K562 (cell line): Measurements from ENCODE around the gene SECISBP2. TPM values are rescaled to one million over a fixed set of nuclear protein-coding genes. Genes with fewer than 3 reads are reported as not detected.

Experiments
- ATAC-seq: fragments of 200-7000 bp; cut with Tn5 transposase; 3 replicates; pipeline ENCODE4 v1.9.1; 2020; ENCODE audit warnings: moderate library complexity
- BruUV-seq: library from RNA; stranded (reverse); fragments of 400-500 nt; replicated peaks from 2 replicates; lab custom pipeline; 2021; lab: Mats Ljungman, UMichigan
- CTCF ChIA-PET: fragments of 300-600 bp; formaldehyde crosslinking; extraction: SDS; loops from one replicate; lab custom pipeline; 2021; ENCODE audit warnings: low intra/inter-chr PET ratio; lab: Yijun Ruan, JAX
- POLR2A ChIA-PET: fragments of 300-600, 350-650 bp; sonication (Branson Sonifier 250); formaldehyde crosslinking; extraction: SDS; loops from one replicate; lab custom pipeline; 2021; ENCODE audit warnings: antibody characterized with exemption, inconsistent platforms; lab: Yijun Ruan, JAX
- DNase-seq, 4 experiments: peaks; one replicate each; pipeline versions ENCODE4 v3.0.0 to v3.0.0-alpha.2; 2011 to 2018; ENCODE audit warnings: low spot score in 3 of 4, mixed read lengths in 3 of 4; ENCODE audit errors: extremely low read depth in 1 of 4
- FAIRE-seq: peaks from 2 replicates; lab custom pipeline; 2011; peaks lifted over from hg19 to GRCh38; lab: Jason Lieb, UNC
- H2AFZ ChIP-seq: 2 replicates; pipeline ENCODE4 v1.6.0; 2011; ENCODE audit warnings: low read depth, low read length, control low read depth, inconsistent platforms
- H3K27ac ChIP-seq: fragments of 200-600 bp; 3 replicates; pipeline ENCODE4 v1.8.0; 2011; ENCODE audit warnings: low read depth, mild to moderate bottlenecking, control low read depth, inconsistent platforms, low read length, moderate library complexity, mixed read lengths; ENCODE audit errors: extremely low read depth
- H3K27me3 ChIP-seq, 2 experiments: fragments of 300-600 bp in 1 of 2; 2 replicates in 1 of 2; 3 replicates in 1 of 2; pipeline versions ENCODE4 v1.6.0 to v1.8.0; 2011; ENCODE audit warnings: inconsistent platforms in 2 of 2, low read length in 2 of 2, mild to moderate bottlenecking in 1 of 2, mixed read lengths in 1 of 2, moderate library complexity in 1 of 2; ENCODE audit not compliant: control insufficient read depth in 2 of 2, insufficient read depth in 2 of 2
- H3K36me3 ChIP-seq: fragments of 300-600 bp; 3 replicates; pipeline ENCODE4 v1.8.0; 2011; ENCODE audit warnings: mild to moderate bottlenecking, low read length, inconsistent platforms; ENCODE audit not compliant: control insufficient read depth, insufficient read depth
- H3K4me1 ChIP-seq, 2 experiments: fragments of 200-600 bp in 1 of 2; replicated peaks in 1 of 2; 2 replicates in 1 of 2; 3 replicates in 1 of 2; pipeline versions ENCODE4 v1.5.1 to v1.8.0; 2011; ENCODE audit warnings: inconsistent platforms in 2 of 2, low read length in 2 of 2, mild to moderate bottlenecking in 1 of 2, mixed read lengths in 1 of 2, moderate library complexity in 1 of 2; ENCODE audit not compliant: control insufficient read depth in 2 of 2, insufficient read depth in 2 of 2
- H3K4me2 ChIP-seq: 2 replicates; pipeline ENCODE4 v1.6.1; 2011; ENCODE audit warnings: low read length, control low read depth, inconsistent platforms, mixed read lengths; ENCODE audit not compliant: insufficient read depth
- H3K4me3 ChIP-seq: fragments of 200-600 bp; sonication (generic), shearing (Covaris generic); 2 replicates; pipeline ENCODE4 v1.5.1; 2016; ENCODE audit warnings: control low read depth, inconsistent platforms
- H3K79me2 ChIP-seq: fragments of 200-600 bp; 3 replicates; pipeline ENCODE4 v1.8.0; 2011; ENCODE audit warnings: low read length, inconsistent platforms; ENCODE audit not compliant: control insufficient read depth, insufficient read depth
- H3K9ac ChIP-seq, 2 experiments: 2 replicates each; pipeline versions ENCODE4 v1.6.0 to v1.6.1; 2011; ENCODE audit warnings: low read depth in 2 of 2, low read length in 2 of 2, control low read depth in 1 of 2, inconsistent platforms in 1 of 2, mild to moderate bottlenecking in 1 of 2, mixed read lengths in 1 of 2; ENCODE audit not compliant: insufficient read depth in 1 of 2
- H3K9me1 ChIP-seq: one replicate; pipeline ENCODE4 v1.6.0; 2011; ENCODE audit warnings: inconsistent platforms, mild to moderate bottlenecking, low read length, moderate library complexity; ENCODE audit not compliant: control insufficient read depth, insufficient read depth
- H3K9me3 ChIP-seq: replicated peaks from 2 replicates; pipeline ENCODE4 v1.5.1; 2011; ENCODE audit warnings: low read depth, low read length, inconsistent platforms; ENCODE audit not compliant: control insufficient read depth, insufficient read depth
- H4K20me1 ChIP-seq: replicated peaks from 2 replicates; pipeline ENCODE4 v1.6.1; 2011; ENCODE audit warnings: low read length, inconsistent platforms, mixed read lengths; ENCODE audit not compliant: control insufficient read depth, insufficient read depth
- FOXK1 ChIP-seq: sonication (generic); formaldehyde crosslinking; IDR thresholded peaks from 2 replicates; pipeline ENCODE4 v1.8.0; 2022; ENCODE audit warnings: missing genetic modification reagents, mild to moderate bottlenecking, borderline replicate concordance
- HNRNPK ChIP-seq: fragments of 200-400 bp; formaldehyde crosslinking; IDR thresholded peaks from one replicate; pipeline ENCODE4 v1.6.1; 2018; ENCODE audit warnings: mild to moderate bottlenecking, low read depth, low read length; ENCODE audit not compliant: poor library complexity, severe bottlenecking
- PHTF2 ChIP-seq: fragments of 250-450 bp; sonication (Bioruptor Pico); IDR thresholded peaks from 2 replicates; pipeline ENCODE4 v1.5.0; 2021; ENCODE audit warnings: mild to moderate bottlenecking
- RBFOX2 ChIP-seq: fragments of 200-400 bp; formaldehyde crosslinking; IDR thresholded peaks from 2 replicates; pipeline ENCODE4 v1.6.1; 2017; ENCODE audit warnings: low read depth, mild to moderate bottlenecking, low read length, moderate library complexity
- RCOR1 ChIP-seq, 2 experiments: IDR thresholded peaks; 2 replicates each; pipeline ENCODE4 v1.6.1; 2012; ENCODE audit warnings: low read depth in 2 of 2, low read length in 2 of 2, borderline replicate concordance in 1 of 2, improper control_type of control experiment in 1 of 2
- XRCC4 ChIP-seq: IDR thresholded peaks from one replicate; pipeline ENCODE4 v1.6.1; 2011; ENCODE audit not compliant: insufficient read depth, insufficient read length; ENCODE audit errors: extremely low read depth
- ZNF140 ChIP-seq: fragments of 250-450 bp; sonication (Bioruptor Pico); IDR thresholded peaks from 2 replicates; pipeline ENCODE4 v1.8.0; 2021; ENCODE audit warnings: moderate library complexity, mild to moderate bottlenecking, inconsistent platforms
- ZNF174 ChIP-seq: fragments of 250-450 bp; sonication (Bioruptor Pico); IDR thresholded peaks from 2 replicates; pipeline ENCODE4 v1.4.0; 2020; ENCODE audit warnings: mild to moderate bottlenecking
- ZNF41 ChIP-seq: fragments of 250-450 bp; sonication (Bioruptor Pico); conservative IDR thresholded peaks from 2 replicates; pipeline ENCODE4 v1.4.0; 2020; ENCODE audit warnings: mild to moderate bottlenecking
- ZNF668 ChIP-seq: fragments of 250-450 bp; sonication (Bioruptor Pico); IDR thresholded peaks from 2 replicates; pipeline ENCODE4 v1.8.0; 2022; ENCODE audit warnings: mild to moderate bottlenecking, inconsistent platforms
- ZNF785 ChIP-seq: fragments of 250-450 bp; sonication (Bioruptor Pico); IDR thresholded peaks from 2 replicates; pipeline ENCODE4 v1.4.0; 2020; ENCODE audit warnings: mild to moderate bottlenecking
- WGBS: fragments of 100-300 bp; shearing (Covaris generic); methylation state at CpG from one replicate; pipeline ENCODE4 v1.1.6; 2016; ENCODE audit warnings: low coverage, mixed read lengths; ENCODE audit not compliant: insufficient coverage; ENCODE audit errors: missing lambda C conversion rate; 5-methylcytosine and 5-hydroxymethylcytosine counted together
- in situ Hi-C: fragments of 300-500 bp; cut with MboI; formaldehyde crosslinking; loops from 4 replicates; pipeline ENCODE4 v1.15.0; 2018; ENCODE audit warnings: inconsistent platforms, mixed read lengths
- intact Hi-C: fragments of 100-400 bp; cut with micrococcal nuclease; formaldehyde crosslinking; loops from 2 replicates; pipeline ENCODE4 v1.14.2; 2022
- polyA plus RNA-seq, 8 experiments: library from polyadenylated mRNA; depleted of rRNA in 4 of 8; stranded (reverse) in 5 of 8; unstranded in 3 of 8; fragments of >200 nt; fragmentation: Nextera tagmentation in 2 of 8; fragmentation: Illumina TruSeq in 1 of 8; extraction: Ambion mirVana in 2 of 8; extraction: Trizol in 1 of 8; gene quantifications; 2 replicates each; pipeline versions ENCODE4 v1.2.1 to v1.2.3, GENCODE V29; 2011 to 2014; ENCODE audit warnings: inconsistent platforms in 1 of 8, missing spikeins in 1 of 8
- total RNA-seq, 7 experiments: library from RNA; depleted of rRNA in 6 of 7; stranded (reverse); fragments of >200 nt in 6 of 7; fragmentation: Illumina TruSeq in 2 of 7; extraction: Trizol in 2 of 7; gene quantifications; 2 replicates each; pipeline versions ENCODE4 v1.2.1 to v1.2.3, GENCODE V29; 2011 to 2021; ENCODE audit warnings: low replicate concordance in 1 of 7
- TF ChIP-seq, protein P1 (sequence below): fragments of 450-650 bp; IDR thresholded peaks from 2 replicates; pipeline ENCODE4 v1.6.1; 2014; ENCODE audit warnings: low read depth, mild to moderate bottlenecking, moderate library complexity, borderline replicate concordance
- TF ChIP-seq, protein P2 (sequence below): IDR thresholded peaks from 3 replicates; pipeline ENCODE4 v1.6.1; 2011; ENCODE audit warnings: borderline replicate concordance, mild to moderate bottlenecking; ENCODE audit not compliant: insufficient read length, insufficient read depth
- TF ChIP-seq, protein P3 (sequence below): fragments of 450-650 bp; IDR thresholded peaks from one replicate; pipeline ENCODE4 v1.6.1; 2018; ENCODE audit warnings: mild to moderate bottlenecking, moderate library complexity; ENCODE audit not compliant: partially characterized antibody

The SECISBP2 gene
- total and polyA plus RNA-seq, 9 of the 15 experiments (the other 6 are each of a cell fraction or from before 2014, with no cell fraction given): 3.2 to 41.6 (median 26.1) TPM

DNA sequence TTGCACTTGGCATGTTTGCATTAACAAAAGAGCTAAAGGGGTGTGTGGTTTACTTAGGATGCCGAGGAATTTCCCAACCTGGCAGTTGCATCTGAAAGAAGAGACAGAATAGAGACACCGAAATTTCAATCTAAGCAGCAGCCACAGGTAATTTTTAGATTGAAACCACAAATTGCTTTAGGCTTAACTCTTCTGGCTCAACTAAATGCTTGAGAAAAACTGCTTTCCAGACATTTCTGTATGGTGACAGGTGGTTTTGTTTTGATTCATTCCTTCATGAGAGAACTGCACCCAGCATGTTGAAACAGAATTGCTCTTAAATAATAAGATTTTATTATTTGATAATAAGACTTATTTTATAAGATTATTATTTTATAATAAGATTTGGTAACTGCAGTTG is 21.5 kb downstream of the SECISBP2 start:
- H3K36me3 ChIP-seq: peaks cover 73% of the 10 kb centered on the region

More for the DNA sequence above, 21.5 kb downstream of the SECISBP2 start:
- TF ChIP-seq ZNF785: no peak
- no peak for TF ChIP-seq PHTF2 (CRISPR knock-in tag)
- TF ChIP-seq, protein P1, sequence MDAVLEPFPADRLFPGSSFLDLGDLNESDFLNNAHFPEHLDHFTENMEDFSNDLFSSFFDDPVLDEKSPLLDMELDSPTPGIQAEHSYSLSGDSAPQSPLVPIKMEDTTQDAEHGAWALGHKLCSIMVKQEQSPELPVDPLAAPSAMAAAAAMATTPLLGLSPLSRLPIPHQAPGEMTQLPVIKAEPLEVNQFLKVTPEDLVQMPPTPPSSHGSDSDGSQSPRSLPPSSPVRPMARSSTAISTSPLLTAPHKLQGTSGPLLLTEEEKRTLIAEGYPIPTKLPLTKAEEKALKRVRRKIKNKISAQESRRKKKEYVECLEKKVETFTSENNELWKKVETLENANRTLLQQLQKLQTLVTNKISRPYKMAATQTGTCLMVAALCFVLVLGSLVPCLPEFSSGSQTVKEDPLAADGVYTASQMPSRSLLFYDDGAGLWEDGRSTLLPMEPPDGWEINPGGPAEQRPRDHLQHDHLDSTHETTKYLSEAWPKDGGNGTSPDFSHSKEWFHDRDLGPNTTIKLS: no peak
- no peak for TF ChIP-seq RBFOX2
- no peak for TF ChIP-seq HNRNPK
- no peak for TF ChIP-seq FOXK1 (CRISPR knock-in tag)
- no peak for TF ChIP-seq ZNF668 (CRISPR knock-in tag)
- no peak for TF ChIP-seq ZNF41
- no peak for TF ChIP-seq ZNF174 (CRISPR knock-in tag)
- TF ChIP-seq, protein P2, sequence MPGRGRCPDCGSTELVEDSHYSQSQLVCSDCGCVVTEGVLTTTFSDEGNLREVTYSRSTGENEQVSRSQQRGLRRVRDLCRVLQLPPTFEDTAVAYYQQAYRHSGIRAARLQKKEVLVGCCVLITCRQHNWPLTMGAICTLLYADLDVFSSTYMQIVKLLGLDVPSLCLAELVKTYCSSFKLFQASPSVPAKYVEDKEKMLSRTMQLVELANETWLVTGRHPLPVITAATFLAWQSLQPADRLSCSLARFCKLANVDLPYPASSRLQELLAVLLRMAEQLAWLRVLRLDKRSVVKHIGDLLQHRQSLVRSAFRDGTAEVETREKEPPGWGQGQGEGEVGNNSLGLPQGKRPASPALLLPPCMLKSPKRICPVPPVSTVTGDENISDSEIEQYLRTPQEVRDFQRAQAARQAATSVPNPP: no peak
- no peak for TF ChIP-seq RCOR1 (IDR thresholded peaks at IDR 0.05; ENCODE audit: borderline replicate concordance in 1 of 2, low read depth in 2 of 2, low read length in 2 of 2)
- TF ChIP-seq ZNF140: no peak
- TF ChIP-seq XRCC4: no peak
- TF ChIP-seq, protein P3, sequence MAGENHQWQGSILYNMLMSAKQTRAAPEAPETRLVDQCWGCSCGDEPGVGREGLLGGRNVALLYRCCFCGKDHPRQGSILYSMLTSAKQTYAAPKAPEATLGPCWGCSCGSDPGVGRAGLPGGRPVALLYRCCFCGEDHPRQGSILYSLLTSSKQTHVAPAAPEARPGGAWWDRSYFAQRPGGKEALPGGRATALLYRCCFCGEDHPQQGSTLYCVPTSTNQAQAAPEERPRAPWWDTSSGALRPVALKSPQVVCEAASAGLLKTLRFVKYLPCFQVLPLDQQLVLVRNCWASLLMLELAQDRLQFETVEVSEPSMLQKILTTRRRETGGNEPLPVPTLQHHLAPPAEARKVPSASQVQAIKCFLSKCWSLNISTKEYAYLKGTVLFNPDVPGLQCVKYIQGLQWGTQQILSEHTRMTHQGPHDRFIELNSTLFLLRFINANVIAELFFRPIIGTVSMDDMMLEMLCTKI: no peak
- no peak for DNase-seq
- no peak for ATAC-seq
- Histone ChIP-seq H3K4me3 (no peak overlapping the region), H3K27ac (no peak overlapping the region), H3K27me3 (no peaks in the 10 kb centered on the region), H2AFZ (no peak overlapping the region), H3K9ac (no peak overlapping the region), H3K4me1 (peaks cover 0 to 2% of the 10 kb centered on the region in 2 experiments; a peak in 2 of 5 replicates), H3K79me2 (no peaks in the 10 kb centered on the region), H3K9me3 (no peaks in the 10 kb centered on the region), H3K9me1 (no peaks in the 10 kb centered on the region), H3K4me2 (no peak overlapping the region), H4K20me1 (no peaks in the 10 kb centered on the region)
- ChIA-PET POLR2A (no interaction called here), CTCF (no interaction called here)
- in situ Hi-C loops (no loop called here), intact Hi-C loops (no loop called here)
- 95% methylated on average over 2 of the region's 2 CpGs for WGBS
- no TSS peak for BruUV-seq
- no peak for FAIRE-seq
